HepG2 (cell line): Measurements from ENCODE around the gene PLLP. TPM values are rescaled to one million over a fixed set of nuclear protein-coding genes. Genes with fewer than 3 reads are reported as not detected.

Experiments
- EZH2 ChIP-seq: conservative IDR thresholded peaks from 2 replicates; pipeline ENCODE4 v1.6.1; 2012; ENCODE audit warnings: mild to moderate bottlenecking, low read depth, low read length, moderate library complexity
- FOXO1 ChIP-seq: sonication (generic); formaldehyde crosslinking; IDR thresholded peaks from 2 replicates; pipeline ENCODE4 v1.4.0; 2020; ENCODE audit warnings: missing genetic modification reagents
- FOXP1 ChIP-seq, 2 experiments: fragments of 450-650 bp in 1 of 2; IDR thresholded peaks; 2 replicates each; pipeline ENCODE4 v1.6.1; 2017 to 2018; ENCODE audit warnings: antibody characterized with exemption in 1 of 2
- FUBP1 ChIP-seq: sonication (generic); formaldehyde crosslinking; IDR thresholded peaks from 2 replicates; pipeline ENCODE4 v1.5.1; 2020; ENCODE audit warnings: missing genetic modification reagents, mild to moderate bottlenecking, borderline replicate concordance
- JUNB ChIP-seq: sonication (generic); formaldehyde crosslinking; IDR thresholded peaks from 2 replicates; pipeline ENCODE4 v1.8.0; 2022; ENCODE audit warnings: missing genetic modification reagents, mild to moderate bottlenecking, borderline replicate concordance
- NAIF1 ChIP-seq: sonication (generic); formaldehyde crosslinking; IDR thresholded peaks from 2 replicates; pipeline ENCODE4 v1.5.0; 2020; ENCODE audit warnings: mild to moderate bottlenecking, missing genetic modification reagents, borderline replicate concordance
- SNAI1 ChIP-seq: sonication (generic); formaldehyde crosslinking; IDR thresholded peaks from 2 replicates; pipeline ENCODE4 v1.5.0; 2020; ENCODE audit warnings: mild to moderate bottlenecking, missing genetic modification reagents, borderline replicate concordance
- SOX5 ChIP-seq: IDR thresholded peaks from 2 replicates; pipeline ENCODE4 v1.6.1; 2016; ENCODE audit warnings: borderline replicate concordance
- ZBTB49 ChIP-seq: sonication (generic); formaldehyde crosslinking; IDR thresholded peaks from 2 replicates; pipeline ENCODE4 v1.4.0; 2020; ENCODE audit warnings: missing genetic modification reagents, borderline replicate concordance
- ZFP82 ChIP-seq: sonication (generic); formaldehyde crosslinking; IDR thresholded peaks from 2 replicates; pipeline ENCODE4 v1.5.1; 2020; ENCODE audit warnings: mild to moderate bottlenecking, missing genetic modification reagents, borderline replicate concordance
- ZNF34 ChIP-seq: sonication (generic); formaldehyde crosslinking; IDR thresholded peaks from 2 replicates; pipeline ENCODE4 v1.4.0; 2020; ENCODE audit warnings: mild to moderate bottlenecking, missing genetic modification reagents, borderline replicate concordance
- ZNF431 ChIP-seq: sonication (generic); formaldehyde crosslinking; IDR thresholded peaks from 2 replicates; pipeline ENCODE4 v1.9.0; 2022; ENCODE audit warnings: missing genetic modification reagents, low read depth, mild to moderate bottlenecking, borderline replicate concordance
- ZNF543 ChIP-seq: sonication (generic); formaldehyde crosslinking; IDR thresholded peaks from 2 replicates; pipeline ENCODE4 v1.4.0; 2020; ENCODE audit warnings: mild to moderate bottlenecking, missing genetic modification reagents
- ZNF652 ChIP-seq: IDR thresholded peaks from 2 replicates; pipeline ENCODE4 v1.6.1; 2016; ENCODE audit warnings: low read depth, borderline replicate concordance
- polyA plus RNA-seq, 8 experiments: library from polyadenylated mRNA; depleted of rRNA in 3 of 8; stranded (reverse) in 7 of 8; unstranded in 1 of 8; fragments of >200 nt; fragmentation: Illumina TruSeq in 4 of 8; extraction: Trizol in 4 of 8; gene quantifications; 2 replicates each; pipeline versions ENCODE4 v1.2.1 to v1.2.3, GENCODE V29; 2011 to 2016; ENCODE audit warnings: low read depth in 4 of 8, missing spikeins in 1 of 8, mixed read lengths in 1 of 8; ENCODE audit not compliant: insufficient read depth in 1 of 8
- total RNA-seq, 5 experiments: library from RNA; depleted of rRNA; stranded (reverse); fragments of >200 nt; fragmentation: Illumina TruSeq; extraction: Trizol; gene quantifications; 2 replicates each; pipeline ENCODE4 v1.2.3, GENCODE V29; 2016; ENCODE audit warnings: low read depth in 1 of 5
- TF ChIP-seq, protein P1 (sequence below): sonication (generic); formaldehyde crosslinking; IDR thresholded peaks from 2 replicates; pipeline ENCODE4 v1.5.1; 2020; ENCODE audit warnings: mild to moderate bottlenecking, moderate library complexity, missing genetic modification reagents
- TF ChIP-seq, protein P2 (sequence below): sonication (generic); formaldehyde crosslinking; IDR thresholded peaks from 2 replicates; pipeline ENCODE4 v1.5.0; 2020; ENCODE audit warnings: mild to moderate bottlenecking, missing genetic modification reagents
- TF ChIP-seq, protein P3 (sequence below): sonication (generic); formaldehyde crosslinking; IDR thresholded peaks from 2 replicates; pipeline ENCODE4 v1.4.0; 2020; ENCODE audit warnings: missing genetic modification reagents

Gene PLLP
- total and polyA plus RNA-seq, 2 of the 13 experiments (the other 11 are each of a cell fraction or from before 2014, with no cell fraction given), result 60.6 to 127 TPM

DNA sequence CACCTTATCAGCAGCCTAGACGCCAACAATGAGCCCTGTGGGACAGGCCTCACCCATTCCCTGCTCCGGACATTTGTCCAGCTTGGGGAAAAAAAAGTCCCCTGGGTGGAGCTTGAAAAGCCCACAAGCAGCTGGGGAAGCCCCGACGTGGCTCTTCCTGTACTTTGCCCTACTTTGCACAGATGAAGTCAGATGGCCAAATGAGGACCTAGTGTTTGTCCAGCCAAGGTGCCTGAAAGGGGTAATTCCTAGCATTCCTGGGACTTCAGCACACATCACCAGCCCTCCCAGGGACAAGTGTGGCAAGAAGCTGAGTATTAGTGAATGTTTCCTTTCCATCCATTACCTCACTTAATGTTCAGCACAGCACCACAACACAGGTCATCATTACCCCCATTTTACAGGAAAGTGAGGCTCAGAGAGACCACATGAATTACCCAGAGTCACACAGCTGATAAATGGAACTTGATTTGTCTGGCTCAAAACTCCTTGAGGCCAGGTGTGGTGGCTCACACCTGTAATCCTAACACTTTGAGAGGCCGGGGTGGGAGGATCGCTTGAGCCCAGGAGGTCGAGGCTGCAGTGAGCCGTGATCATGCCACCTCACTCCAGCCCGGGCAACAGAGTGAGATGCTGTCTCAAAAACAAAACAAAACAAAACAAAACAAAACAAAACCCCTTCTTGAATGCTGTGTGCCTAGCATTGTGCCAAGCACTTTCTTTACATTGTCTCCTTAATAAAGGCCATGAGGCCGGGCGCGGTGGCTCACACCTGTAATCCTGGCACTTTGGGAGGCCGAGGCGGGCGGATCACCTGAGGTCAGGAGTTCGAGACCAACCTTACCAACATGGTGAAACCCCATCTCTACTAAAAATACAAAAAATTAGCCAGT, 19.9 kb upstream of the PLLP start (continued):
- TF ChIP-seq EZH2 (no peak), ZNF543 (CRISPR knock-in tag) (peak; percentile 67; the same call in 1 of the 2 replicates), SOX5 (CRISPR knock-in tag) (peak; percentile 83; the same call in 1 of the 2 replicates), SNAI1 (CRISPR knock-in tag) (no peak), FOXO1 (peak; percentile 63; the same call in 1 of the 2 replicates), ZFP82 (CRISPR knock-in tag) (no peak), FUBP1 (CRISPR knock-in tag) (no peak), NAIF1 (CRISPR knock-in tag) (no peak; the same call in none of the 2 replicates), ZNF431 (peak; percentile 75; the same call in 1 of the 2 replicates), ZNF34 (CRISPR knock-in tag) (no peak; the same call in 1 of the 2 replicates), ZBTB49 (no peak), ZNF652 (no peak), JUNB (CRISPR knock-in tag) (no peak), FOXP1 (IDR thresholded peaks at IDR 0.05) (no peak), FOXP1 (CRISPR knock-in tag; IDR thresholded peaks at IDR 0.05) (peak; percentile 55; the same call in 1 of the 2 replicates)
- TF ChIP-seq, protein P1, sequence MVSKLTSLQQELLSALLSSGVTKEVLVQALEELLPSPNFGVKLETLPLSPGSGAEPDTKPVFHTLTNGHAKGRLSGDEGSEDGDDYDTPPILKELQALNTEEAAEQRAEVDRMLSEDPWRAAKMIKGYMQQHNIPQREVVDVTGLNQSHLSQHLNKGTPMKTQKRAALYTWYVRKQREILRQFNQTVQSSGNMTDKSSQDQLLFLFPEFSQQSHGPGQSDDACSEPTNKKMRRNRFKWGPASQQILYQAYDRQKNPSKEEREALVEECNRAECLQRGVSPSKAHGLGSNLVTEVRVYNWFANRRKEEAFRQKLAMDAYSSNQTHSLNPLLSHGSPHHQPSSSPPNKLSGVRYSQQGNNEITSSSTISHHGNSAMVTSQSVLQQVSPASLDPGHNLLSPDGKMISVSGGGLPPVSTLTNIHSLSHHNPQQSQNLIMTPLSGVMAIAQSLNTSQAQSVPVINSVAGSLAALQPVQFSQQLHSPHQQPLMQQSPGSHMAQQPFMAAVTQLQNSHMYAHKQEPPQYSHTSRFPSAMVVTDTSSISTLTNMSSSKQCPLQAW, result peak; percentile 77; the same call in 1 of the 2 replicates
- TF ChIP-seq, protein P2, sequence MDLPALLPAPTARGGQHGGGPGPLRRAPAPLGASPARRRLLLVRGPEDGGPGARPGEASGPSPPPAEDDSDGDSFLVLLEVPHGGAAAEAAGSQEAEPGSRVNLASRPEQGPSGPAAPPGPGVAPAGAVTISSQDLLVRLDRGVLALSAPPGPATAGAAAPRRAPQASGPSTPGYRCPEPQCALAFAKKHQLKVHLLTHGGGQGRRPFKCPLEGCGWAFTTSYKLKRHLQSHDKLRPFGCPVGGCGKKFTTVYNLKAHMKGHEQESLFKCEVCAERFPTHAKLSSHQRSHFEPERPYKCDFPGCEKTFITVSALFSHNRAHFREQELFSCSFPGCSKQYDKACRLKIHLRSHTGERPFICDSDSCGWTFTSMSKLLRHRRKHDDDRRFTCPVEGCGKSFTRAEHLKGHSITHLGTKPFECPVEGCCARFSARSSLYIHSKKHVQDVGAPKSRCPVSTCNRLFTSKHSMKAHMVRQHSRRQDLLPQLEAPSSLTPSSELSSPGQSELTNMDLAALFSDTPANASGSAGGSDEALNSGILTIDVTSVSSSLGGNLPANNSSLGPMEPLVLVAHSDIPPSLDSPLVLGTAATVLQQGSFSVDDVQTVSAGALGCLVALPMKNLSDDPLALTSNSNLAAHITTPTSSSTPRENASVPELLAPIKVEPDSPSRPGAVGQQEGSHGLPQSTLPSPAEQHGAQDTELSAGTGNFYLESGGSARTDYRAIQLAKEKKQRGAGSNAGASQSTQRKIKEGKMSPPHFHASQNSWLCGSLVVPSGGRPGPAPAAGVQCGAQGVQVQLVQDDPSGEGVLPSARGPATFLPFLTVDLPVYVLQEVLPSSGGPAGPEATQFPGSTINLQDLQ (CRISPR knock-in tag), result no peak; the same call in 1 of the 2 replicates
- TF ChIP-seq, protein P3, sequence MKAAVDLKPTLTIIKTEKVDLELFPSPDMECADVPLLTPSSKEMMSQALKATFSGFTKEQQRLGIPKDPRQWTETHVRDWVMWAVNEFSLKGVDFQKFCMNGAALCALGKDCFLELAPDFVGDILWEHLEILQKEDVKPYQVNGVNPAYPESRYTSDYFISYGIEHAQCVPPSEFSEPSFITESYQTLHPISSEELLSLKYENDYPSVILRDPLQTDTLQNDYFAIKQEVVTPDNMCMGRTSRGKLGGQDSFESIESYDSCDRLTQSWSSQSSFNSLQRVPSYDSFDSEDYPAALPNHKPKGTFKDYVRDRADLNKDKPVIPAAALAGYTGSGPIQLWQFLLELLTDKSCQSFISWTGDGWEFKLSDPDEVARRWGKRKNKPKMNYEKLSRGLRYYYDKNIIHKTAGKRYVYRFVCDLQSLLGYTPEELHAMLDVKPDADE (CRISPR knock-in tag), result no peak
